HCT116 (cell line): ENCODE measurements around the gene ATXN1. TPM values are rescaled to one million over a fixed set of nuclear protein-coding genes. Genes with fewer than 3 reads are reported as not detected.

Experiments
- ATAC-seq: fragments of 200-7000 bp; cut with Tn5 transposase; 2 replicates; pipeline ENCODE4 v1.9.1; 2020; ENCODE audit warnings: mild to moderate bottlenecking, moderate library complexity
- BruUV-seq: library from RNA; stranded (reverse); fragments of 400-500 nt; replicated peaks from 2 replicates; lab custom pipeline; 2021; lab: Mats Ljungman, UMichigan
- CTCF ChIA-PET: fragments of 300-600 bp; sonication (Branson Sonifier 250); formaldehyde crosslinking; loops from one replicate; lab custom pipeline; 2021; ENCODE audit warnings: antibody characterized with exemption; lab: Charles Lee
- POLR2A ChIA-PET: fragments of 300-600, 350-600 bp; sonication (Branson Sonifier 250); formaldehyde crosslinking; loops from one replicate; lab custom pipeline; 2021; ENCODE audit warnings: antibody characterized with exemption; lab: Charles Lee
- RAD21 ChIA-PET, 2 experiments: fragments of 300-600 bp; sonication (Branson Sonifier 250); formaldehyde crosslinking; loops; one replicate each; lab custom pipeline; 2023; ENCODE audit warnings: low total read pairs in 2 of 2; ENCODE audit not compliant: uncharacterized antibody in 2 of 2, unreplicated experiment in 2 of 2, low non-redundant PET in 1 of 2; lab: Charles Lee
- DNase-seq: peaks from one replicate; pipeline ENCODE4 v3.0.0-alpha.2; 2010; ENCODE audit warnings: low read depth, low spot score
- H2AFZ ChIP-seq: fragments of 200-600 bp; shearing (Covaris generic), sonication (generic); 2 replicates; pipeline ENCODE4 v1.6.1; 2017; ENCODE audit warnings: low read depth, mixed run types, mixed read lengths, antibody characterized with exemption, low read length; ENCODE audit not compliant: poor library complexity, severe bottlenecking
- H3K27ac ChIP-seq: 2 replicates; pipeline ENCODE4 v1.5.1; 2012; ENCODE audit warnings: low read depth, low read length
- H3K27me3 ChIP-seq: fragments of 200-600 bp; sonication (generic); 2 replicates; pipeline ENCODE4 v1.6.1; 2016; ENCODE audit warnings: mixed run types, low read length, mixed read lengths; ENCODE audit not compliant: insufficient read depth
- H3K36me3 ChIP-seq, 2 experiments: fragments of 200-500 bp in 1 of 2; fragments of 200-600 bp in 1 of 2; sonication (Bioruptor generic) in 1 of 2; sonication (generic) in 1 of 2; 2 replicates each; pipeline versions ENCODE4 v1.5.1 to v1.6.1; 2014 to 2016; ENCODE audit warnings: low read length in 2 of 2, inconsistent platforms in 1 of 2, mixed read lengths in 1 of 2, mixed run types in 1 of 2; ENCODE audit not compliant: insufficient read depth in 2 of 2, control insufficient read depth in 1 of 2
- H3K4me1 ChIP-seq, 2 experiments: fragments of 200-600 bp in 1 of 2; sonication (generic) in 1 of 2; 2 replicates each; pipeline versions ENCODE4 v1.5.1 to v1.6.1; 2012 to 2017; ENCODE audit warnings: low read length in 2 of 2, inconsistent platforms in 1 of 2, mild to moderate bottlenecking in 1 of 2, mixed read lengths in 1 of 2, mixed run types in 1 of 2, moderate library complexity in 1 of 2; ENCODE audit not compliant: insufficient read depth in 2 of 2, control insufficient read depth in 1 of 2
- H3K4me2 ChIP-seq: fragments of 200-600 bp; sonication (generic); 2 replicates; pipeline ENCODE4 v1.6.1; 2017; ENCODE audit warnings: mixed run types, low read length, mixed read lengths
- H3K4me3 ChIP-seq, 2 experiments: fragments of 200-600 bp in 1 of 2; sonication (generic) in 1 of 2; replicated peaks in 1 of 2; 2 replicates each; pipeline ENCODE4 v1.5.1; 2011 to 2016; ENCODE audit warnings: low read length in 2 of 2, control low read depth in 1 of 2, low read depth in 1 of 2, mild to moderate bottlenecking in 1 of 2, mixed read lengths in 1 of 2, mixed run types in 1 of 2
- H3K79me2 ChIP-seq: fragments of 200-600 bp; sonication (generic); 2 replicates; pipeline ENCODE4 v1.6.1; 2017; ENCODE audit warnings: mild to moderate bottlenecking, mixed run types, low read length, moderate library complexity, mixed read lengths; ENCODE audit not compliant: insufficient read depth
- H3K9ac ChIP-seq: fragments of 200-600 bp; sonication (generic); 2 replicates; pipeline ENCODE4 v1.6.1; 2016; ENCODE audit warnings: low read length, mixed read lengths
- H3K9me2 ChIP-seq: fragments of 200-600 bp; sonication (generic), shearing (Covaris generic); 2 replicates; pipeline ENCODE4 v1.6.1; 2017; ENCODE audit warnings: mixed run types, mild to moderate bottlenecking, moderate library complexity; ENCODE audit not compliant: insufficient read depth
- H3K9me3 ChIP-seq, 2 experiments: fragments of 200-500 bp in 1 of 2; fragments of 200-600 bp in 1 of 2; sonication (Bioruptor generic) in 1 of 2; sonication (generic) in 1 of 2; 2 replicates each; pipeline ENCODE4 v1.6.1; 2014 to 2017; ENCODE audit warnings: low read length in 2 of 2, mixed read lengths in 2 of 2, inconsistent platforms in 1 of 2, low read depth in 1 of 2, mild to moderate bottlenecking in 1 of 2, mixed run types in 1 of 2, moderate library complexity in 1 of 2; ENCODE audit not compliant: control insufficient read depth in 1 of 2, insufficient read depth in 1 of 2
- H4K20me1 ChIP-seq: fragments of 200-600 bp; sonication (generic), shearing (Covaris generic); 2 replicates; pipeline ENCODE4 v1.6.1; 2017; ENCODE audit warnings: mixed run types, mild to moderate bottlenecking, moderate library complexity; ENCODE audit not compliant: insufficient read depth
- ATF3 ChIP-seq: IDR thresholded peaks from 2 replicates; pipeline ENCODE4 v1.6.1; 2012
- CBX3 ChIP-seq: IDR thresholded peaks from 2 replicates; pipeline ENCODE4 v1.6.1; 2012; ENCODE audit warnings: low read depth
- CEBPB ChIP-seq: IDR thresholded peaks from 2 replicates; pipeline ENCODE4 v1.6.1; 2012; ENCODE audit warnings: low read depth
- CTCF ChIP-seq, 3 experiments: fragments of 200-600 bp in 1 of 3; sonication (generic) in 1 of 3; IDR thresholded peaks in 2 of 3; conservative IDR thresholded peaks in 1 of 3; 2 replicates each; pipeline ENCODE4 v1.5.1; 2012 to 2017; ENCODE audit warnings: low read depth in 2 of 3, low read length in 2 of 3, antibody characterized with exemption in 1 of 3, borderline replicate concordance in 1 of 3, control low read depth in 1 of 3, mild to moderate bottlenecking in 1 of 3, mixed read lengths in 1 of 3, mixed run types in 1 of 3, moderate library complexity in 1 of 3; ENCODE audit not compliant: insufficient read depth in 1 of 3
- ELF1 ChIP-seq: IDR thresholded peaks from 2 replicates; pipeline ENCODE4 v1.6.1; 2012; ENCODE audit warnings: low read depth, borderline replicate concordance
- EZH2 ChIP-seq: fragments of 200-600 bp; sonication (generic); IDR thresholded peaks from 2 replicates; pipeline ENCODE4 v1.6.1; 2017; ENCODE audit warnings: antibody characterized with exemption, mixed run types
- EZH2phosphoT487 ChIP-seq: fragments of 200-600 bp; IDR thresholded peaks from 2 replicates; pipeline ENCODE4 v1.6.1; 2018; ENCODE audit warnings: antibody characterized with exemption, borderline replicate concordance
- JUND ChIP-seq: IDR thresholded peaks from 2 replicates; pipeline ENCODE4 v1.6.1; 2012
- POLR2A ChIP-seq: IDR thresholded peaks from 2 replicates; pipeline ENCODE4 v1.7.0; 2011; ENCODE audit warnings: borderline replicate concordance; ENCODE audit not compliant: insufficient read depth, insufficient read length; ENCODE audit errors: extremely low read depth
- POLR2AphosphoS5 ChIP-seq: IDR thresholded peaks from 2 replicates; pipeline ENCODE4 v1.6.1; 2011; ENCODE audit warnings: mild to moderate bottlenecking, low read depth, low read length, moderate library complexity
- SIN3A ChIP-seq: IDR thresholded peaks from 2 replicates; pipeline ENCODE4 v1.6.1; 2012; ENCODE audit warnings: low read depth
- SP1 ChIP-seq: IDR thresholded peaks from 2 replicates; pipeline ENCODE4 v1.6.1; 2012; ENCODE audit warnings: low read depth
- TCF7L2 ChIP-seq: IDR thresholded peaks from 2 replicates; pipeline ENCODE4 v1.7.0; 2011; ENCODE audit warnings: borderline replicate concordance, inconsistent platforms; ENCODE audit not compliant: insufficient read depth, insufficient read length; ENCODE audit errors: extremely low read depth
- YY1 ChIP-seq: IDR thresholded peaks from 2 replicates; pipeline ENCODE4 v1.6.1; 2011; ENCODE audit warnings: low read length, low read depth, moderate library complexity, mild to moderate bottlenecking; ENCODE audit not compliant: insufficient replicate concordance; ENCODE audit errors: extremely low read depth
- ZFX ChIP-seq: fragments of 450-650 bp; IDR thresholded peaks from 2 replicates; pipeline ENCODE4 v1.6.1; 2017
- intact Hi-C: fragments of 100-400 bp; cut with micrococcal nuclease; formaldehyde crosslinking; loops from 2 replicates; pipeline ENCODE4 v1.10.0; 2022
- total RNA-seq: library from RNA; stranded (reverse); gene quantifications from one replicate; pipeline ENCODE4 v1.2.1, GENCODE V29; 2021; ENCODE audit not compliant: unreplicated experiment
- TF ChIP-seq, protein P1 (sequence below): IDR thresholded peaks from 2 replicates; pipeline ENCODE4 v1.6.1; 2011; ENCODE audit warnings: mild to moderate bottlenecking, low read length, moderate library complexity; ENCODE audit not compliant: insufficient replicate concordance; ENCODE audit errors: extremely low read depth

The ATXN1 gene
- total RNA-seq, 1 experiment from 2014 or later, result 21.0 TPM

DNA sequence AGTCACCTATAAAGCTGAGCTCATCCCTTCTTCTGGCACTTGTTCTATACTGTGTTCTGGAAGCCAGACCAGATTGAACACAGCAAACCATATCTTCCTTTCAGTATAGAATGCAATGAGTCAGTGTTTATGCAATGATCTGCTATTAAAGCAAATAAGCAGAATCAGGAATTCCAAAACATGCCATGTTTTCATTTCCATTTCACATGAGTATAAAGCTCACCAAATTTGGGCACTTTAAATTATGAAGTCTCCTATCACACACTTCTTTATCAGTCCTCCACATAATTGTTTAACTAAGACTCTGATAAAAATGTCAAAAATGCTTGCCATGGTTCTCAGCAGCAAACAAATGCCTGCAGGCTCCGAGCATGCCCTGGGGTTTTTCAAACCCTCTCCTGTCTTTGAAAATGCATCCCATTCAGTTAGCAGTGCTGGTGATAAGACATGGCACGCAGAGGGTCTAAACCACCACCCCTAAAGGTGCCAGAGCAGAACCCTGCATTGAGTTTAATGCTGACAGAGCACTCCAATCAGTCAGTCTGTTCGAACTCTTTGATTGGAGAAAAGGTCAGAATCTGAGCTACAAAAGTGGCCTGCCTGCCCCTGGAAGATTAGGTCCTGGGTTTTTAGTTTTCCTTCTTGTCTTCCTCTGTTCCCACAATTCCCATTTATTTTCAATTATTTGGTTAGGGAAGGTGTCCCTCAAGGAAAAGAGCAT, 288.8 kb downstream of the ATXN1 start:
- Histone ChIP-seq H3K9me3 (no peaks in the 10 kb centered on the region), H2AFZ (no peak overlapping the region), H3K4me1 (no peaks in the 10 kb centered on the region), H3K9me2 (no peaks in the 10 kb centered on the region), H3K36me3 (no peaks in the 10 kb centered on the region), H3K9ac (no peak overlapping the region), H3K4me2 (no peak overlapping the region), H3K27ac (no peak overlapping the region), H3K4me3 (no peak overlapping the region), H4K20me1 (no peaks in the 10 kb centered on the region), H3K27me3 (no peaks in the 10 kb centered on the region), H3K79me2 (no peaks in the 10 kb centered on the region)
- RAD21 ChIA-PET, result no interaction called here
- ATAC-seq (no peak), DNase-seq (no peak)
- no TSS peak for BruUV-seq
- CTCF ChIA-PET, result no interaction called here
- no peak for TF ChIP-seq EZH2phosphoT487
- no peak for TF ChIP-seq SP1
- TF ChIP-seq POLR2A, result no peak
- TF ChIP-seq SIN3A, result no peak
- no peak for TF ChIP-seq CEBPB
- TF ChIP-seq ELF1, result no peak
- TF ChIP-seq JUND, result no peak
- no peak for TF ChIP-seq EZH2
- no peak for TF ChIP-seq CBX3
- intact Hi-C loops, result no loop called here
- POLR2A ChIA-PET, result no interaction called here

DNA sequence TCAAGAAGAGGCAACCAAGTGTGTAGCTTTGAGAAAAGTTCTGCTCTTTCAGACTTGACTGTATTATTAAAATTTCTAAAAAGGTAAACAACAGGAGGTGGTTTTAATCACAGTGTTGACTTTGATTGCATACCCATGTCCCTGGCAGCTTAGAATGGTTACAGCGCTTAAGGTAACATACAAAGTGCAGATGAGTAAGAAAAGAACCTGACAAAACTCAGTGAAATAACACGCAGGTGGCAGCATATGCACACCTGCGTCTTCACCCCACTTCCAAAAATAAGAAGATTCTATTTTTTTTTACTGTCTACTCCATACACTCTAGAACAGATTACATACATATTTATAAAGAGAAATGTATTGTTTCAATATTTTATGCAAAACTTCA, 289.4 kb downstream of the ATXN1 start:
- Histone ChIP-seq H3K27me3 (no peaks in the 10 kb centered on the region), H3K36me3 (no peaks in the 10 kb centered on the region), H2AFZ (no peak overlapping the region), H3K4me2 (no peak overlapping the region), H3K9me3 (no peaks in the 10 kb centered on the region), H3K79me2 (no peaks in the 10 kb centered on the region), H3K9me2 (no peaks in the 10 kb centered on the region), H4K20me1 (no peaks in the 10 kb centered on the region), H3K27ac (no peak overlapping the region), H3K4me3 (no peak overlapping the region), H3K9ac (no peak overlapping the region), H3K4me1 (no peaks in the 10 kb centered on the region)
- DNase-seq (no peak), ATAC-seq (no peak)
- CTCF ChIA-PET, result no interaction called here
- BruUV-seq, result no TSS peak
- intact Hi-C loops, result no loop called here
- POLR2A ChIA-PET, result no interaction called here
- RAD21 ChIA-PET, result no interaction called here
- TF ChIP-seq TCF7L2 (no peak), EZH2phosphoT487 (no peak), ATF3 (no peak), ZFX (no peak), SP1 (no peak), CBX3 (no peak), EZH2 (no peak), CTCF (IDR thresholded peaks at IDR 0.05 in 2 of 3, conservative IDR thresholded peaks at IDR 0.05 in 1 of 3; ENCODE audit: borderline replicate concordance in 1 of 3, insufficient read depth in 1 of 3, low read depth in 2 of 3, low read length in 2 of 3) (no peak), YY1 (no peak), POLR2AphosphoS5 (no peak)
- TF ChIP-seq, protein P1, sequence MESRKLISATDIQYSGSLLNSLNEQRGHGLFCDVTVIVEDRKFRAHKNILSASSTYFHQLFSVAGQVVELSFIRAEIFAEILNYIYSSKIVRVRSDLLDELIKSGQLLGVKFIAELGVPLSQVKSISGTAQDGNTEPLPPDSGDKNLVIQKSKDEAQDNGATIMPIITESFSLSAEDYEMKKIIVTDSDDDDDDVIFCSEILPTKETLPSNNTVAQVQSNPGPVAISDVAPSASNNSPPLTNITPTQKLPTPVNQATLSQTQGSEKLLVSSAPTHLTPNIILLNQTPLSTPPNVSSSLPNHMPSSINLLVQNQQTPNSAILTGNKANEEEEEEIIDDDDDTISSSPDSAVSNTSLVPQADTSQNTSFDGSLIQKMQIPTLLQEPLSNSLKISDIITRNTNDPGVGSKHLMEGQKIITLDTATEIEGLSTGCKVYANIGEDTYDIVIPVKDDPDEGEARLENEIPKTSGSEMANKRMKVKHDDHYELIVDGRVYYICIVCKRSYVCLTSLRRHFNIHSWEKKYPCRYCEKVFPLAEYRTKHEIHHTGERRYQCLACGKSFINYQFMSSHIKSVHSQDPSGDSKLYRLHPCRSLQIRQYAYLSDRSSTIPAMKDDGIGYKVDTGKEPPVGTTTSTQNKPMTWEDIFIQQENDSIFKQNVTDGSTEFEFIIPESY, result no peak
